NT2/D1 (cell line): ENCODE measurements around the gene HOXD4.
A peak's percentile ranks its signal among the peaks of the same experiment; 100 is the strongest.

Source experiments
- SUZ12 ChIP-seq: IDR thresholded peaks from 2 replicates; pipeline ENCODE4 v1.6.1; 2011; ENCODE audit not compliant: insufficient read length, insufficient read depth; ENCODE audit errors: extremely low read depth
- ZNF274 ChIP-seq: IDR thresholded peaks from 2 replicates; pipeline ENCODE4 v1.6.1; 2011; ENCODE audit warnings: mild to moderate bottlenecking, low read depth, low read length

DNA sequence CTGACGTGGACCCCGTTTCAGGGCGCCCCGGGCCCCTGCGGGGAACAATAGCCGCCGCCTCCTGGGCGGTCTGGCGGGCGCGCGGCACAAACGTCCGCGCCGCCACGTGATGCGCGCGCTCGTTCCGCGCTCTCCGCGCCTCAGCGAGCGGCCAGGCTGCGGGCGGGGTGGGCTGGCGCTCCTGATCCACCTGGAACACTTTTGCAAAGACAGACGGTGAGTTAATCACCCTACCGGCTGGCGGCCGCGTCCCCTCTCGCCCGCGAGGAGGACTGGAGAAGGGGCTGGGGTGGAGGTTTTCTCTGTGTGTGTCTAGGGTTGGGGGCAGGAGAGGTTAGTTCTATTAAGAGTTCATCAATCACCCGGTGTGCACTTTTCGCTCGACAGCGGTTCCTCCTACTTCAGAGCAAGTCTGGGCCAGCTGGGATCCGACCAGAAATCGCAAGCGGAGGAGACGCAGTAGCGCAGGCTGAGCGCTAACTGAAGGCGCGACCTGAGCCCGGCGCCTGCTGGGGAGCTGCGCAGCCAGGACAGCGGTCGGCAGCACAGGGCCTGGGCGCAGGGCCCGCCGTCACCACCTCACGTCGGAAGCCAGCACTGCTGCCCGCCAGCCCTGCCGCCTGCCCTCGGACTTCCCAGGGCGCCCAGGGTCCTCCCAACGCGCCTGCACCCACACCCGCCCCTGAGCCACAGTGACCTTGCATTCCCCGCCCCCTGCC, 26.8 kb downstream of the HOXD4 start:
- TF ChIP-seq ZNF274 (no peak), SUZ12 (peak; percentile 86)
